HEK293T (cell line): ENCODE results near the gene MMP17.

ENCODE experiments used
- NFRKB ChIP-seq: fragments of 450-650 bp; IDR thresholded peaks from 2 replicates; pipeline ENCODE4 v1.6.1; 2016; ENCODE audit warnings: mild to moderate bottlenecking, moderate library complexity
- TF ChIP-seq, protein P1 (sequence below): fragments of 450-650 bp; IDR thresholded peaks from 2 replicates; pipeline ENCODE4 v1.6.1; 2016

DNA sequence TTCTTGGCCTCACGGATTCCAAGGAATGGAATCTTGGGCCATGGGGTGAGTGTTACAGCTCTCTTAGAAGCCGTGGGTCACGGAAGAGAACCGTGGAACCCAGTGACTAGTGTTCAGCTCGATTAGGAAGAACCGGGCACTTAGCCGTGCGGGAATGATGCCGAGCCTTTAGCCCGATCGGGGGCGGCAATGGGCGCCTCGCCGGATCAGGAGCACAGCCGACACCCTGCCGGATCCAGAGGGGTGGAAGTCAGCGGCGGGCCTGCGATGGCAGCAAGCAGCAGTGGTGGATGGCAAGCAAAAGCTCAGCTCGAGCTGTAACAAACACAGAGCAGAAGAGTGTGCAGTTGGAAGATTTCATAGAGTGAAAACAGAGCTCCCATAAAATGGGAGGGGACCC lies 45.1 kb downstream of the MMP17 start:
- TF ChIP-seq, protein P1, sequence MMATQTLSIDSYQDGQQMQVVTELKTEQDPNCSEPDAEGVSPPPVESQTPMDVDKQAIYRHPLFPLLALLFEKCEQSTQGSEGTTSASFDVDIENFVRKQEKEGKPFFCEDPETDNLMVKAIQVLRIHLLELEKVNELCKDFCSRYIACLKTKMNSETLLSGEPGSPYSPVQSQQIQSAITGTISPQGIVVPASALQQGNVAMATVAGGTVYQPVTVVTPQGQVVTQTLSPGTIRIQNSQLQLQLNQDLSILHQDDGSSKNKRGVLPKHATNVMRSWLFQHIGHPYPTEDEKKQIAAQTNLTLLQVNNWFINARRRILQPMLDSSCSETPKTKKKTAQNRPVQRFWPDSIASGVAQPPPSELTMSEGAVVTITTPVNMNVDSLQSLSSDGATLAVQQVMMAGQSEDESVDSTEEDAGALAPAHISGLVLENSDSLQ: no peak
- no peak for TF ChIP-seq NFRKB
